Activated CD4-positive, CD25-positive, alpha-beta regulatory T cell treated with anti-CD3 and anti-CD28 coated beads, Interleukin-2, amount 50 U/mL, for 72 hours (primary cell): ENCODE results near the gene TNFRSF1A.
A peak's percentile ranks its signal among the peaks of the same experiment; 100 is the strongest.

Experiments used
- DNase-seq: peaks from one replicate; pipeline ENCODE4 v3.0.0; 2021

TNFRSF1A gene

DNA sequence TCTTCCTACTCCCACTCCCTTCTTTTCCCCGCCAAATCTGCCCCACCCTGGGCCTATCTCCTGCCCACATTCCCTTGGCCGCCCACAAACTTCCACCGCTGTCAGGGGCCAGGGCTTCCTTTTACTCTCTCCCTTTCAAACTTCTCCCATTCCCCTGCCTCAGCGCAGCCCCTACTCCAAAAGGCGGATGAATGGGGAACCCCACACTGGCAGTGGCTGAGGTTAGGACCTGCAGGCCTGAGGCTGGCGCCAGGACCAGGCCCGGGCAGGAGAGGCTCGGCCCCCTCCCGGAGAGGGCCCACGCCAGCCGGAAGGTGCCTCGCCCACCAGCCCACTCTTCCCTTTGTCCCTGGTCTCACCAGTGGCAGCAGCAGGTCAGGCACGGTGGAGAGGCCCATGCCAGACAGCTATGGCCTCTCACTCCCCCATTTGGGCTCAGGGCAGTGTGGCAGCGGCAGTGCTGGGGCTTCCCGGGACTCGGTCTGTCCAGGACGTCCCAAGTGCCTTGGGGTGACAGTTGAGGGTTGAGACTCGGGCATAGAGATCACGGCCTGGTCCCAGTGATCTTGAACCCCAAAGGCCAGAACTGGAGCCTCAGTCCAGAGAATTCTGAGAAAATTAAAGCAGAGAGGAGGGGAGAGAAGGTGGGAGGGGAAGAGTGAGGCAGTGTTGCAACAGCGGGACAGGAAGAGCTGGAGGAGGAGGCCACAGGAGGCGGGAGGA lies at the start of gene TNFRSF1A:
TSS of gene TNFRSF1A (minus strand) at position 660 of the 723 bp plus-strand sequence. CDS start at position 398, 262 bp downstream.
- peak; percentile 43 for DNase-seq

GRCh38 chr12:6391013-6391412 lies 49.1 kb upstream of the TNFRSF1A start:
- DNase-seq: no peak

DNA sequence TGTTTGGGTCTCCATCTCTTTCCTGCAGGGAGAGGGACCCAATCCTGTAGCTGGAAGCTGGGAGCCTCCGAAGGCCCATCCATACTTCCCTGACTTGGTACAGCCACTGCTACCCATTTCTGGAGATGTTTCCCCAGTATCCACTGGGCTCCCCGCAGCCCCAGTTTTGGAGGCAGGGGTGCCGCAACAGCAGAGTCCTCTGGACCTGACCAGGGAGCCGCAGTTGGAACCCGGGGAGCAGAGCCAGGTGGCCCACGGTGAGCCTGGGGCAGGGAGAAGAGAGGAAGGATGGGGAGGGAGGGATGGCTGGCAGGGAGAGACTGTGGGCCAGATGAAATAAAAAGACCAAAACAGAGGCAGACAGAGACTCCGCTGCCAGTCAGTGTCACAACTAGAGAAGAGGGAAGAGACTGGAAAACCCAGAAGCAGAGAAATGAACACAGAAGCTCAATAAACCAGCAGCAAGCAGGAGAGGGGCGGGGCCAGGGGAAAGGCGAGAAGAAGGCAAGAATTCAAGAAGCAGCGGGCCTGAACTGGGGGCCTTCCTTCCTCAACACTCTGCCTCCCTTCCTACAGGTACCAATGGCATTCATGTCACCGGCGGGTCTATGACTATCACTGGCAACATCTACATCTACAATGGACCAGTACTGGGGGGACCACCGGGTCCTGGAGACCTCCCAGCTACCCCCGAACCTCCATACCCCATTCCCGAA lies 48.4 kb upstream of the TNFRSF1A start:
- no peak for DNase-seq

GRCh38 chr12:6387541-6387940 lies 45.7 kb upstream of the TNFRSF1A start:
- DNase-seq: no peak

DNA sequence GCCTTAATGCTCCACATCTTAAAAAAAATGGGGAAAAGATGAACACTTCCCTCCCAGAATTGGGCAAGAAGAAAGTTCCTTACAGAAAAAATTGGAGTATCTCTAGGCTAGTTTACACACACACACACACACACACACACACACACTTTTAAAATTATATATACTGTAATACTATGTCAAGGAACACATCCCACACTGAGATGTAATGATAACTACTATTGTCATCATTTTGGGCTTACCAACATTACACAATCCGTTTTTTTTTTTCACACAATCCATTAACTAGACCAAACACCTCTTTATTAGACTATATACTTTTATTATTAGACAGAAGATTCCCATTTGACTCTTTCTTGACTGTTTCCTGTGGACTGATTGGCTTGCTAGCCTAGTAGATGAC lies 44.6 kb upstream of the TNFRSF1A start:
- DNase-seq: no peak

DNA sequence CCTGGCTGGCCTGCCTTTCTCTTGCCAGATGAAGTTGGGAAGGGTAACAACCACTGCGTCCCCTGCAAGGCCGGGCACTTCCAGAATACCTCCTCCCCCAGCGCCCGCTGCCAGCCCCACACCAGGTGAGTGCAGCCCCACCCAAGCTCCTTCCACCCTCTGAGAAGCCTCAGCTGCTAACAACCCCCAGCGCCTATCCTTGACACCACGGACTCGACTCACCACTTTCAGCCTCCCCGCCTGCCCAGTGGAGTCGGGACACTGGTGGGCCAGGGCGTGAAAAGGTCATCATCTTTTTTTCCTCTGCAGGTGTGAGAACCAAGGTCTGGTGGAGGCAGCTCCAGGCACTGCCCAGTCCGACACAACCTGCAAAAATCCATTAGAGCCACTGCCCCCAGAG lies 44.2 kb upstream of the TNFRSF1A start:
- DNase-seq: no peak

DNA sequence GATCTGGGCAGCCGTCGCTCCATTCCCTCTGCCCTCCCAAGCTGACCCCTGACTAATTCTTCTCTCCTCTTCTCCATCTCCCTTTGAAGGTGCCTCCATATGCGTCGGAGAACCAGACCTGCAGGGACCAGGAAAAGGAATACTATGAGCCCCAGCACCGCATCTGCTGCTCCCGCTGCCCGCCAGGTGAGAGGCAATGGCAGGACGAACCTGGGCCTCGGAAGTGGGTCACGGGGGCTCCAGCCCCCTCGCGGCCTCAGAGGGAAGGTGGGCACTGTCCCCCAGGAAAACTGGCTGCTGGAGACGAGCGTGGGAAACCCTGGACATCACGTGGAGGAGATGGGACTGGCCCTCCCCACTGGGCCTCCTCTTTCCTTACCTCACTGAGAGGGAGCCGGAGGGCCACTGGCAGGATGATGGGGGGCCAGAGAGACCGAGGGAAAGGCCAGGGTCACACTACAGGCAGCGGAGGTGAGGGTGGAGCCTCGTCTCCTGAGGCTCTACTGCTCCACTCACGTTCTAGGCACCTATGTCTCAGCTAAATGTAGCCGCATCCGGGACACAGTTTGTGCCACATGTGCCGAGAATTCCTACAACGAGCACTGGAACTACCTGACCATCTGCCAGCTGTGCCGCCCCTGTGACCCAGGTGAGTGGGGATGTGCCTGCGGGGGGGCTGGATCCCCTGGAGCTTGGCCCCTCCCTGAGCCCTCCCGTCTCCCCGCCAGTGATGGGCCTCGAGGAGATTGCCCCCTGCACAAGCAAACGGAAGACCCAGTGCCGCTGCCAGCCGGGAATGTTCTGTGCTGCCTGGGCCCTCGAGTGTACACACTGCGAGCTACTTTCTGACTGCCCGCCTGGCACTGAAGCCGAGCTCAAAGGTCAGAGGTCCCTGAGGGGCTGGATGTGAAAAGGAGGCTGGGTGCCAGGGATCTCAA lies 42.9 kb upstream of the TNFRSF1A start:
- DNase-seq: no peak

DNA sequence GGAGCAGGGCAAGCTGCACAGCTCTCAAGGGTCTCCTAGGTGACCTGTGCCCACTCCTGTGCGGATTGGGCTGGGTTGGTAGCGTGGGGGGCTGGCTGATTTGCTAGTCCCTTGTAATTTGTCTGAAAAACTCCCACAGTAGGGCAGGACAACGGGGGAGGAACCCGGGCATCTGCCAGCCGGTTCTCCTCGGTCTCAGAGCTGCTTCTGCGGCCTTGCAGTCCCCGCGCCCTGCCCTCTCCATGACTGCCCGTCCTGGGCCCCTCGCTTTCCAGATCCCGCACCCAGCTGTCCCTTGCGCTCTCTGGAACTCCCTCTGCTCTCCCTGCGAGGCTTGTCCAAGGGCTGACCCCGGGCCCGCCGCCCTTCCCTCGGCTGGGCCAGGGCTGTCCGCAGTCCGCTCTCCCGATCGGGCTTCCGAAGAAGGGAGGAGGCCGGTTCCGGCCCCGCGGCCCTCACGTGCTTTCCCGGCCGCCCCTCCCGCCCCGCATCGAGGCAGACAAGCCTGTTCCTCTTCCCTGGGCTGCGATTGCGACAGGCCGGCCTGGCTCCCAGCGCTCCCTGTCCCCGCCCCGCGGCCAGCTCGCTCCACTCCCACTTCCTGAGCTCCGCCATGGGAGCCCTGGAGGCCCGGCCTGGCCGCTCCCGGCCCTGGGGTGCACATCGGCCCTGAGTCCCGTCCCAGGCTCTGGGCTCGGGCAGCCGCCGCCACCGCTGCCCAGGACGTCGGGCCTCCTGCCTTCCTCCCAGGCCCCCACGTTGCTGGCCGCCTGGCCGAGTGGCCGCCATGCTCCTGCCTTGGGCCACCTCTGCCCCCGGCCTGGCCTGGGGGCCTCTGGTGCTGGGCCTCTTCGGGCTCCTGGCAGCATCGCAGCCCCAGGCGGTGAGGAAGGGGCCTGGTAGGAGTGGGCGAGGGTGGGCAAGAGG lies 42.0 kb upstream of the TNFRSF1A start, which contains the start of gene LTBR:
TSS of gene LTBR (plus strand) at position 591 of the 927 bp plus-strand sequence. CDS start at position 788, 197 bp downstream.
- DNase-seq: no peak

GRCh38 chr12:6382982-6383381 lies 41.1 kb upstream of the TNFRSF1A start:
- no peak for DNase-seq

DNA sequence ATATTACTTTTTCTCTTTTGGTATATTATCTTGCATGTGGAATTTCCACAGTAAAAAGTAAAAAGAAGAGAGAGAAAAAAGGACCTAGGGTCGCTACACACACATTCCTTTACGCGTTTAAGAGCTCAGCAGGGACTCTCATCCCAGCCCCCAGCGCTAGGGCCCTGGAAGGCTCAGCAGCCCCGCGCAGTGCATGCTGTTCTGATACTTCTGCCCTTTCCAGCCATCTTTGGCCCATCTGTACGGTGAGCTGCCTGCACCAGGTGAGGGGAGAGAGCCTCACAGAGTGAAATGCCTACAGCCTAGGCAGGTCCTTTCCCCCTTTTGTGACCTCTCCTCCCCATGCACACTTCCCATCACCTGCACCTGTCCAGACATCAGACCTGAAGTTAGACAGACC lies 40.5 kb upstream of the TNFRSF1A start:
- DNase-seq: no peak

- no peak for DNase-seq
Measured at GRCh38 chr12:6380141-6381121, 38.6 kb upstream of the TNFRSF1A start.

DNA sequence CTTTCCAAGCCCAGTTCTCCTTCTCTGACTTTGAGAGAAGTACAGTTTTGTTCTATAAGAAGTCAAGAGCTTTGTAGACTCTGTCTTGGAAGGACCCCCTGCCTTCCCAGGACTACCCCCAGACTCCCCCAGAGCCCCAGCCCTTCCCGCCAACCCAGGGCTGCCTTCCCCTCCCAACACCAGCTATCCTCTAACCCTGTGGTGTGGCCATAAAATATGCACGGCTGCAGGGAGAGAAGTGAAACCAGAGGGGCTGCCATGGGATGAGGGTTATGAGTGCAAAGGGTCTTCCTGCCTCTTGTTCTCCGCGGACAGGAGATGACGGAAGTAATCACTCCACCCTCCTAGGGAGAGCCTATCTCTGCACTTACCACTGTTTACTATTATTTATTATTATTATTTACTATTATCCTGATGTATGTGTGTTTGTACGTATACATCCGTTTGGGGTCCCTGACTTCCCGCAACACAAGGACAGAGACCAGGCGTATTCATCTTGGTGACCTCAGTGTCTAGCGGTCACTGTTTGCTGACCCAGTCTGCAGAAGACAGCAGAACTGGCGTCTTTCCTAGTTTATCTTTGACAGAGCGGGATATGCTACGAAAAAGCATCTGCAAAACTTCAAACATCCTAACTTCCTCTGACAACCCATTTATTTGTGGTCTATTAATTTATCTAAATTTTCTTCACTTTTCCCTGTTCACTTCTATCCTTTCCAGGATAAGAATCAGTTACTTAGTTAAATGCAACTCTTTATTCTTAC lies 37.0 kb upstream of the TNFRSF1A start:
- no peak for DNase-seq

DNA sequence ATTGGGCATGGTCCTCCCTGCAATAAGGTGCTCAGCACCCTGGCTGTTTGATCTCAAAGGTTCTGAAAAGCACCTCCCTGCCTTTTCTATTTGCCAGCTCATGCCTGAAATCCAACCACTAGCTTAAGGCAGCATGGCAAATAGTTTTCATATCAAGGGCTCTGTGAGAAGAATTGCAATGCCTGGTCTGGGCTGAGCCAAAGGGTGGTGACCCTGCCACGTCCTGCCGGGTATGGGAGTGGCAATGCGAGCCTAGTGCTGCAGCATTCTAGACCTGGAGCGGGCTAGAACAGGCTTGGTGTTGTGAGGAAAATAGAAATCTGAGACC lies 35.8 kb upstream of the TNFRSF1A start:
- DNase-seq: no peak

- DNase-seq: no peak
Measured at GRCh38 chr12:6376870-6377666, 35.2 kb upstream of the TNFRSF1A start.

DNA sequence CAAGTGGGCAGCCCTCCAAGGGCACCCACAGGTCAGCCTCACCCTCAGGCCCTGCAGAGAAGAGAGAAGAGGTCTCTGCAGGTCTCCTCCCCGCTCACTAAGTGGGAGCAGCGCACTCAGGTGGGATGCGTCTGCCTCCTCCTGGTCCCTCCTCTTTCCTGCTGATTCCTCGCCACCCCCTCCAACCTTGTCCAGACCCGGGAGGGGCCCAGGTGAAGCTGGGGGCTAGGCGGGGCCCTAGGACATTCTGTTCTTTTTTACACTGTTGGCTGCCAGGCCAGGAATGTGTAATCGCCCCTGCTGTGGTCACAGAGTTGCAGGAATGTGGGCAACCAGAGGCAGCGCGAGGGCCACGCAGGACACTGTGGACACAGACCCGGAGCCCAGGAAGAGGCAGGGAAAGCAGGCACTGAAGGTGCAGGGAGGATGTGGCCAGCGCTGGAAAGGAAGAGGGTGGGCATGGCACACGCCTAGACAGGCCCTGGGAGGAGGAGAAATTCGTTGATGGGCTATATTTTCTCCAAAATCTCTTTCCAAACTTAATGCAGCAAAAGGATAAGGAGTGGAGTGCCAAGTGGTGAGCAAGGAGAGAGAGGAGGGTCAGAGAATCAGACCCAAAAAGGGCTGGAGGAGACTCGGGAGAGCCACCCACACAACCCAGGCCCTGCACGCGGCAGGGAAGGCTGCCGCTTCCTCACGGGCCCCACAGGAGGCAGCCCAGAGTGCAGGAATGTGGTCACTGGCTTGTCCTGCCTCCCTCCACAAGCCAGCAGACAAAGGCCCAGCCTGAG lies 34.4 kb upstream of the TNFRSF1A start:
- DNase-seq: no peak

GRCh38 chr12:6375269-6376078 lies 33.6 kb upstream of the TNFRSF1A start, which contains the start of gene SCNN1A:
SCNN1A (minus strand) TSS chr12:6375563; CDS start chr12:6374783, 780 bp downstream.
- DNase-seq: no peak

- DNase-seq: no peak
Measured at GRCh38 chr12:6374786-6375160, 32.9 kb upstream of the TNFRSF1A start.
